Mammary epithelial cell (primary cell): ENCODE results near the gene DACH1.

Source experiments
- EZH2 ChIP-seq: IDR thresholded peaks from 2 replicates; pipeline ENCODE4 v1.6.1; 2012; ENCODE audit warnings: low read length, inconsistent platforms, borderline replicate concordance
- TF ChIP-seq, protein P1 (sequence below), 2 donors: IDR thresholded peaks in 1 of 2; conservative IDR thresholded peaks in 1 of 2; 2 replicates each; pipeline ENCODE4 v1.5.1; 2011 to 2012; ENCODE audit warnings: inconsistent platforms in 2 of 2, low read length in 2 of 2, mild to moderate bottlenecking in 2 of 2, control low read depth in 1 of 2, low read depth in 1 of 2; ENCODE audit not compliant: insufficient read depth in 1 of 2; ENCODE audit errors: extremely low read depth in 1 of 2

DNA sequence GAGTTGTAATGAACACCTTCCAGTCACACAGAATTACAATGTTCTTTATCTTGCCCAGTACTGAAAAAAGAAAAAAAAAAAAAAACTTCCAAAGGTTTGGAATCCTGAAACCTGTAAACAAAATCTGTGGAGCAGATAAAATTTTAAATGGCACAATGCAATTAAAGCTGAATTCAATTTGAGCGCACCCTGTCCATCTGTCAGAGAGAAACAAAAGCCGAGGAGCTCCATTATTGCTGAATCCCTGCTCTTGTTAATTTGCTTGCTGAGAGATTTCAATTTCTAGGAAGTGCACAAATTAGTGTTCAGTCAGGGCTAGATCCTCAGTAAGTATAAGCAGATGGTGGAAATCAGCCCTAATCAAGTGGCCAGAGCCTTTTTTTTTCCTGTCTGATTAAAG, 65.2 kb downstream of the DACH1 start:
- TF ChIP-seq, protein P1, sequence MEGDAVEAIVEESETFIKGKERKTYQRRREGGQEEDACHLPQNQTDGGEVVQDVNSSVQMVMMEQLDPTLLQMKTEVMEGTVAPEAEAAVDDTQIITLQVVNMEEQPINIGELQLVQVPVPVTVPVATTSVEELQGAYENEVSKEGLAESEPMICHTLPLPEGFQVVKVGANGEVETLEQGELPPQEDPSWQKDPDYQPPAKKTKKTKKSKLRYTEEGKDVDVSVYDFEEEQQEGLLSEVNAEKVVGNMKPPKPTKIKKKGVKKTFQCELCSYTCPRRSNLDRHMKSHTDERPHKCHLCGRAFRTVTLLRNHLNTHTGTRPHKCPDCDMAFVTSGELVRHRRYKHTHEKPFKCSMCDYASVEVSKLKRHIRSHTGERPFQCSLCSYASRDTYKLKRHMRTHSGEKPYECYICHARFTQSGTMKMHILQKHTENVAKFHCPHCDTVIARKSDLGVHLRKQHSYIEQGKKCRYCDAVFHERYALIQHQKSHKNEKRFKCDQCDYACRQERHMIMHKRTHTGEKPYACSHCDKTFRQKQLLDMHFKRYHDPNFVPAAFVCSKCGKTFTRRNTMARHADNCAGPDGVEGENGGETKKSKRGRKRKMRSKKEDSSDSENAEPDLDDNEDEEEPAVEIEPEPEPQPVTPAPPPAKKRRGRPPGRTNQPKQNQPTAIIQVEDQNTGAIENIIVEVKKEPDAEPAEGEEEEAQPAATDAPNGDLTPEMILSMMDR (conservative IDR thresholded peaks at IDR 0.05 in 1 of 2, IDR thresholded peaks at IDR 0.05 in 1 of 2; ENCODE audit: extremely low read depth in 1 of 2, insufficient read depth in 1 of 2, low read depth in 1 of 2, low read length in 2 of 2): no peak
- no peak for TF ChIP-seq EZH2
